ENCODE results near the gene SHB. TPM values are rescaled to one million over a fixed set of nuclear protein-coding genes. Genes with fewer than 3 reads are reported as not detected.
"Not testable (repeated sequence)": the region's sequence is repeated elsewhere in the genome, so short reads cannot be mapped to it uniquely, and the experiment has no call there.

The SHB gene
- total RNA-seq, 2 experiments from 2014 or later, result 2.4 to 2.6 TPM

DNA sequence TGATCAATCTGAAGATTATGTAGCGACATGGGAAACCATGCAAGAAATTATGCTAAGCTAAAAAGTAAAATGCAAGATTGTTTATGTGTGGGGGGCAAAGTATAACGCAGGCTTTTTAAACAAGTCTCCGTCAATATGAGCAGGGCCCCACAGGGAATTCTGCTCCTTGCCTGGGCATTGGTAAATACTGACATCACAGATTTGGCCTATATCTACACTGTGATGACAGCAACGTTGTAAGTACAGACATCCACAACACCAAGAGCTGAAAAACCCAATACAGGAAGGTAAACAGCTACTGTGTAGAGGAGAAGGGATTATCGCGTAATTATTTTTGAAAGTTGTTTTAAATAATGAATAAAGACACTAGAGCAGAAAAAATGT is 90.6 kb downstream of the SHB start:
- POLR2A ChIA-PET, result no interaction called here
- CTCF ChIA-PET, result no interaction called here

DNA sequence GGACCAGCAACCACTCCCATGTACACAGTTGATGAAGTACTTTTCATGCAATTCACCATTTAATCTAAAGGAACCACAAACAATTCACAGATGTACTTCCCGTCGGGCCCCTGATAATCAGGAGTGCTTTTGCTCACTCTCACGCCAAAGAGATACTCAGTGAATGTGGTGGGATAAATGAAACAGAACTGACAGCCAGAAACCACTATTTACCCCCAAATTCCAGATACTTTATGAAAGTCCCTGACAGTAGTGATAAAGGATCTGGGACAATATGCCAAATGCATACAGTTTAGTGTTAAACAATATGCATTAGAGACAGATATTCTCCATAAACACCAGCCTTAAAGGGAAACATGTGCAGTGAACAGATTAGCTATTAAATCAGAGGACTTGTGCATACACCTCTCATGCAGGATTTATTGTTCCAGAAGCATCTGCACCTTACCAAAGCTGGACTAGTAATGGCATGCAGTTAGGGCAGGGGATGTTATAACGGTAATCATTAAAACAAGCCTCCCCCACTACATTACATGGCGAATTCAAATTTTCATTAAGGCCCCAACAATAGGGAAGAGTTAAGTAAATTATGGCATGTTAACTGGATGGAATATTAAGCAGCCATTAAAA is 91.1 kb downstream of the SHB start:
- ChIA-PET CTCF (no interaction called here), POLR2A (no interaction called here)

DNA sequence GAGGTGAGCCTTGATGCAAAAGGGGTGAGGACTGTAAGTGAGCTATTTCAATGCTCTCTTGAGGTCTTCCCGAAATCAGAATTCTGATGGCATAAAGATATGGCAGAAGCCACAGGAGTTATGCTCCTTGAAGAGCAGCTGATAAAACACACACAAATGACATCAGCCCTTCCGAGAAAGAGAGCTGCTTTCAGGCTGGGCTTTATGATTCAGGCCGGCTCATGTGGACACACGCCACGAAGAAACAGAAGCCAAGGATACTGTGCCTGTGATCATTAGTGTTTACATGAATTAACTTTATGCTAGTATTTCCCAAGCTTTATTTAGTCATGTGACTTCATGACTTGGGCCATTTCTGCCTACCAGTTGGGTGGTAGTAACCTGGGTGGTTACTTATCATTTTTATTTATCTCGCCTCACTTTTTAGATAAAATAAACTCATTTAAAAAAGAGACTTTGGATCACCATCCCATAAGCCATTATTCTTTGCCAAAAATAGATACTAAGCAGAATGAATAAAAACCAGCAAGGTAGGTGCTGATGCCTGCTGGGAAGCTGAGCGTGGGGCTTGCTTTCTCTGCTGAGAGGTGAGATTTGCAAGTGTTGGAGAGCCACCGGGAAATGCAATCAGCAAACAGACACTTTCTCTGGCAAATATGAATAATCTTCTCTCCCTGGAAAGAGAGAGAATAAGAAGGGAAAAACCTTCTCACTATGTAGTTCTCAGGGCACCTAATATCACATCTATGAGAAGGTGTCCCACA is 92.1 kb downstream of the SHB start:
- POLR2A ChIA-PET, result no interaction called here
- CTCF ChIA-PET, result no interaction called here

DNA sequence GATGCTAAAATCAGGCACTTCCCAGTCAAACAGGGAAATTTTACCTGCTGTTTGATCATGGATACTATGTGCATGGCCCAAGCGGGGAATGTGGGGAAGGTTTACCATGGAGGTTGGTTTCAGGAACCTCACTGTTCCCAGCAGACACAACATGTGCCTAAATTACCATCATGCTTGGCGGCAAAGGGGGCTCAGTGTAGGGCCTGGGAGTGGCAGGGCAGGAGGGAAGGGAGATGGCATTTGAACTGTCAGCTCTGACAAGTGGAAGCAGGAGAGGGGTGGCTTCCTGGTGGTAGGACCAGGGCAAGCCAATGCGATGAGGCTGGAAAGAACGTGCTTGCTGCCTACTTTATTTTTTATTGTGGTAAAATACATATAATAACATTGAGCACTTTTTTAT is 93.4 kb downstream of the SHB start:
- POLR2A ChIA-PET, result no interaction called here

DNA sequence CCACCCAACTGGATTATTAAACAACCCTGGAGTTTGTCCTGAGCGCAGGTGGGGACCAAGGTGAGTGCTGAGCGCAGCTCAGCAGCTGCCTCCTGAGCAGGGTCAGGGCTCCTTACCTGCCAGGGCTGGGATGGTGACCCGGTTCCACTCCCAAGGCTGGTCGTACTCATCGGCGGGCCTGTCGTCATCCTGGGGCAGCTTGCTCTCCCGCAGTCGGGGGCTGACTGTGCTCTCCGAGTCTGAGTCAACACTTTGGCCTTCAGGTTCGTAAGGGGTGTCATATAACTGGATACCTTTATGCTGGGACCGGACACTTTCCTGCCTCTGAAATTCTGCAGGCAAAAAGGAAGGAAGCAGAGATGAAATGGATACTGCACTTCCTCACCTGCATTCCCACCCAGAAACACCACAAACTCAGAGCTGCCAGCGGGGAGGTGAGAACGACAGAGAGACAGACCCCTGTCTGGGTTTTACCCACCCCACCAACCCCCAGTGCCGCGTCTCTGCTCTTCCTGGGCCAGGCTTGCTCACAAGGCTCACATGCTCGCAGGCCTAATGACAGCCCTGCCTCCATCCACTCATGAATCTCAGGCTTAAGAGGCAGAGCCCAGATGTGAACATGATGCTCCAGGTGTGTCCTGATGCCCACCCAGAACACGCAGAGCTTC is 94.4 kb downstream of the SHB start:
- CTCF ChIA-PET, result no interaction called here
- POLR2A ChIA-PET, result no interaction called here

More for the DNA sequence above, 93.4 kb downstream of the SHB start:
- CTCF ChIA-PET, result no interaction called here

DNA sequence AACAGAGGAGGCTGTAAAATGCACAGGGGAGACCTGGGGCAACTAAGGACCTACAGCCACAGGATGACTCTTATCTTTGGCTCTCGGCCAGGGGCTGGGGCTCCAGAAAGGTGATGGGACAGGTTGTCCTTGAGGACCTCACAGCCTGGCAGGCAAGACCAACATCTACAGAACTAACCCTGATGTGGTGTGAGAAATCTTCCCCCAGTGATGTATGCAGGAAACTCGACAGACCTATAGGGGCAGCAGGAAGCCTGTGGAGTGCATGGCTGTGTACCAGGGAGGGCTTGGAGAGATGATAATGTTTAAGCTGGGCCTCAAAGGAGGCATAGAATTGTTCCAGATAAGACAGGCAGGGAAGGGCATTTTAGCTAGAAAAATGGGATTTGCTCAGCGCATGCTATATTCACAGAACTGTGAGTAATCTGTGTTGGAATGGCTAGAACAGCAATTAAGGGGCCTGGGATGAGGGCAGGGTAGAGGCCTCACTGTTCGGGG is 96.6 kb downstream of the SHB start:
- ChIA-PET POLR2A (no interaction called here), CTCF (no interaction called here)

DNA sequence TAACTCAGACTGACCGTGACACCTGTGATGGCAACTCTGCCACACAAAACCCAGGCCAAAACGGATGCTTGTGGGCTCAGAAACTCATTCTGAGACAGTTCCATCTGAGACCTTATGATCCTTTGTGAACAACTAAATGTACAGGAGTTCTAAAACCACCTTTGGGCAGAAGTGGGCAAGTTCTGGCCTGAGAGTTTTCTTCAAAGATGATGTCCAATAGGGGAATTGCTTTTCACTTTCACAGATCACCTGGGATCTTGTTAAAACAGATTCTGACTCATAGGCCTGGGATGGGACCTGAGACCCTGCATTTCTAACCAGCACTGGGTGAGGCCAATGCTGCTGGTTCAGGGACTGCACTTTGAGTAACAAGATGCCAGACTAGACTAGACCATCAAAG is 97.3 kb downstream of the SHB start:
- CTCF ChIA-PET, result no interaction called here

DNA sequence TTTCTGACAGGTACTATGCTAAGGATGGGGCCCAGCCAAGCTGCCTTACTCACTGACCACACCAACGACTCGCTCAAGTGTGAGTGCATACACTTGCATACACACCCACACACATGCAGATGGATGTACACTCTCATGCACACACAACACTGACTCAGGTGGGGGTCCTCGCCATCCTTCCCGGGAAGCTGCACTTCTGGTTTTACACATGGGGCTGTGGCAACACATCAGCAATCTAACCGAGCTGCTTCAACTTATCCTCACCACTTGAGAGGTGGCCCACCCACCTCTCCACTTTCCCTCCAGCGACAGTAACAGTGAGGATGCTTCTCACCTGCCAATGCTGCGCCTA is 97.9 kb downstream of the SHB start:
- POLR2A ChIA-PET, result no interaction called here
- CTCF ChIA-PET, result no interaction called here

More for the DNA sequence above, 97.3 kb downstream of the SHB start:
- POLR2A ChIA-PET, result no interaction called here

DNA sequence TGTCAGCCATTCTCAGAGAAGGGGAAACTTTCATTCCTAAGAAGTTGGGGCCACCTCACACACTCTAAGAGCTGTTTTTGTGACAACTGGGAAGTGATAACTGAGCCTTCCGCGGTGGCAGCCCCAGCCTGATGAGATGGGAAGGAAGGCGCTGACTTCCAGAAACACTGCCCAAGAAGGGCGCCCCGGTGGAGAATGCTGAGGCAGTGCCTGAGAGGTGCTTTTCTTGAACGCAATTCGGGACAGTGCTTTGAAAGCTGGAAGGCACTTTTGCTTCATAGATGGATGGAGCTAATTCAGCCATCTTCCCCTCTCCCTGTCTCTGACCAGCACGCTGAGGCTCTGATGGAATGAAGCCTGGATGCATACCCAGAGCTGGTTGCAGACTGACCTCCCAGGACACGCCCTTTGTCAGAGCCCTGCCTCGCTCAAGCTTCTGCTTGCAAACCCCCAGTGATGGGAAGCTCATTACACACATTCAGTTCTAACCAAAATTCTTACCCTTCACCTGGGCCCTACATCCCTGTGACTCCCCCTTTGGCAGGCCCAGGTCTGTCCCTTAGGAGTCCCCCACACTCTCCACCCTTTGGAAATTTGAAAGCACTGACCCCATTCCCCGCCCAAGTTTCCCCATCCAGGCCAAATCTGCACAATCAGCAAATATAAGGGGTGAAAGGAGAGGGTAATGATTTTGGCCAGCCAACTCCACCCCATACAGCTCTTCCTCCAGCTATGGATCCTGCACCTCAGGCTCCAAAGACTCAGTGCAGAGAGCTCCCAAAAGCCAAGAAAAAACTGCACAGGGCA is 98.5 kb downstream of the SHB start:
- CTCF ChIA-PET, result interaction anchor here (0.7 kb wide), 1 partner anchor 93 kb away, joined by 3 read pairs; no protein-coding TSS in a partner anchor

DNA sequence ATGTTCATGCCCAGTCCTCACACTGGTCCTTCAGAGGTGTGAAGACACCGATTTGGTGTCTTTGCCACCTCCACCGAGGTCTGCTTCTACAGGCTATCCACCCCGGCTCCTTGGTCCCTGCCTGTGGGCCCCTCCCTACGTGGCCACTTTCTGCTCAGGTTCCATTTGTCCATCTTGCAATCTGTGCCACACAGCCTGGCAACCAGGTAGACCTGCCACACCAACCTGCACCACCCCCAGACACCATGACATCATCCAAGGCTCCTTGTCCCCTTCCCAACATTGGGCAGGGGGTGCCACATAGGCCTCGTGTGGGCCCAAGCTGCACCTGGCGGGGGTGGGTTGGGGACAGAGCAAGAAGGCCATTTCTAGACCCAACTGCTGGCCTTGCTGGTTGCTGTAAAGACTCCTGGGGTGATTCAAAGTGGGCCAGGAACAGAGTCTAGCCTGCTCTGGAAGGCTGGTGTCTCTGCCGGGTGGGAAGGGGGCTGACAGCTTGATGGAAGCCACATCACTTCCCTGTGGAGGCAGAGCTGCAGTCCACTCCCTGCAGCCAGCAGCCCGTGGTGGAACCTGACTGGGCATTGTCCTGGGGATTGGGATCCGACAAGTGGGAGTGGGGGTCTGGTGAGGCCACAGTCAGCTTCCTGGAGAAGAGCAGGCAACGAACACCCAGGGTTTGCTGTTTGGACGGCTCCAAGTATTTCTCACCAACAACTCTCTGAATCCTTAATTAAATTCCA is 99.3 kb downstream of the SHB start:
- CTCF ChIA-PET, result interaction anchor here (0.7 kb wide), 1 partner anchor 94 kb away, joined by 3 read pairs; no protein-coding TSS in a partner anchor
- POLR2A ChIA-PET, result interaction anchor here (0.6 kb wide), 1 partner anchor 169 kb away, joined by 4 read pairs; the partner anchor contains the start of gene DCAF10

More for the DNA sequence above, 98.5 kb downstream of the SHB start:
- POLR2A ChIA-PET, result interaction anchor here (0.6 kb wide), 1 partner anchor 170 kb away, joined by 4 read pairs; the partner anchor contains the start of gene DCAF10

DNA sequence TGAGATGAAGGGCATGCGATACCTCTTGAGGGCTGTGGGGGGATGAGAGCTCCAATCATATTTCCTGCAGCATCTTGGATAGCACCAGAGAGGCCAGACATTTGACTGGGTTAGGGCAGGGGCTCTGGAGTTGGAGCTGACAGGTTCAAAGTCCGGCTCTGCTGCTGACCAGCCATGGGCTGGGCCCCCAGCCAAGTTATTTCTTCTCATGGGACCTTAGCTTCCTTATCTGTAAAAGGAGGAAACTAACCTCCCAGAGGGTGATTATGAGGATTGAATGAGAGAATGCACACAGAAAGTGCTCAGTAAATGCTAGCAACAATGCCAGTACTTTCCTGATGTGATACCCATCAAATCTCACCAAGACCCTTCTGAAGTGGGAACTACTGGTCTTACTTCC is 99.9 kb downstream of the SHB start:
- POLR2A ChIA-PET, result no interaction called here
- CTCF ChIA-PET, result no interaction called here

DNA sequence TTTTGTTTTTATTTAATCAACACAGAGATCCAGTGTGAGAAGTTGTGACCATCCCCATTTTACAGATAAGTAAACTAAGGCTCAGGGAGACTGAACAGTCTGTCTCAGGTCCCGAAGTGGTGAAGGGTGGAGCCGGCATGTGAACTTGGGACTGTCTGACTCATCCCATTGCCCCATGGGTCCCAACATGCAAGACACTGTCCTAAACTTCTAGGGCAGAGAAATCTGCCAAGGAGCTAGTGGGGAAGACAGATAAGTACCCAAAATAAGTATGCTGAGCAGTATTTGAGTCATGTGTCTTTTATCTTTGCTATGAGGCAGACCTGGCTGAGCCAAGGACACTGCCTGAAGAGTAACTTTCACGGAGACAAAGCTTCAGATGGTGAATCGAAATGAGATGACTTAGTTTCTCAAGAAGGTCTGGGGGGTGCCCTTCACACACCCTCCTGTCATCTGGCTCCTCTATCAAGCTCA is 100.8 kb downstream of the SHB start:
- POLR2A ChIA-PET, result no interaction called here
- CTCF ChIA-PET, result interaction anchor here (1.4 kb wide), 1 partner anchor 21 kb away, joined by 3 read pairs; no protein-coding TSS in a partner anchor

DNA sequence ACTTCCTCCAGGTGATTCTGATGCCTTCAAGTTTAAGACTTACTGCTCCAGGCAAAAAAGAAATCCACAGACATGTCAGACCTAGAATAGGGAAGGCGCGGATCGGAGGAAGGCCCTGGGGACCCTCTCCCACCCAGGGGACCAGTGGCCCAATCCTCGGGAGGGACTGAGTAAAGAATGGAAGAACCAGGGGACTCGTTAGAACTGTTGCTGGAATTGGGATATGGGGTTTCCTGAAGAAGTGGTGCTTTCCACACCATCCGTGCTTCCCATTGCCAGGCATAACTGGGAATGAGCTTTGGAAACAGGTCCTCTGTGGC is 101.3 kb downstream of the SHB start:
- ChIA-PET POLR2A (no interaction called here), CTCF (interaction anchor here (1.4 kb wide), 1 partner anchor 20 kb away, joined by 3 read pairs; no protein-coding TSS in a partner anchor)

DNA sequence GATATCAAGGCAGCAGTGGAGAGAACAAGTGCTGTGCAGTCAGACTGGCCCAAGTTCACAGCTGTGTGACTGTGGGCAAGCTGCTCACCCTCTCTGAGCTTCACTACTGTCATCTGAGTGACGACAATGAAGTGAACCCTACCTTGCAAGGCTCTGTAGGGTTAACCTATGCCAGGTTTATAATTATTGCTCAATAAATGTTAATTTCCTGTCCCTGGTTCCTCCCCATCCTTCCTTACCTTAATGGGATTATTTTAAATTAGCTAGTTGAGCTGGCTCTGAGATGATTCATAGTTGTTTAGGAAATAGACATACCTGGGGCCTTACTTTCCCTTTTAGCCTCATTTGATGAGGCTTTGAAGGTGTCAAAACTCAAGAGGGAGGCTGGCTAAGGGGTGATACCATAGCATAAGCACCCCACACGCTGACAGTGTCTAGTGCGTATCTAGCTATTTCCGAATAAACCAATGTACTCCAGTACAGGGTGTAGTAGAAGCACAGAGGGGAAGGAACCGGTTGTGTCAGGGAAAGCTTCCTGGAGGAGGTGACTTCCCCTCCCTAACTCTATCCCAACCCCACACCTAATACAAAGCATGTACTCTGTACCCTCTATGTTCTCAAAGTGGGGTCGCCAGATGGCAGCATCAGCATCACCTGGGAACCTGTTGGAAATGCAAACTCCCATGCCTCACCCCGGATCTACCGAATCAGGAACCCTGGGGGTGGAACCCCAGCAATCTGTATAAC is 101.8 kb downstream of the SHB start:
- POLR2A ChIA-PET, result no interaction called here

DNA sequence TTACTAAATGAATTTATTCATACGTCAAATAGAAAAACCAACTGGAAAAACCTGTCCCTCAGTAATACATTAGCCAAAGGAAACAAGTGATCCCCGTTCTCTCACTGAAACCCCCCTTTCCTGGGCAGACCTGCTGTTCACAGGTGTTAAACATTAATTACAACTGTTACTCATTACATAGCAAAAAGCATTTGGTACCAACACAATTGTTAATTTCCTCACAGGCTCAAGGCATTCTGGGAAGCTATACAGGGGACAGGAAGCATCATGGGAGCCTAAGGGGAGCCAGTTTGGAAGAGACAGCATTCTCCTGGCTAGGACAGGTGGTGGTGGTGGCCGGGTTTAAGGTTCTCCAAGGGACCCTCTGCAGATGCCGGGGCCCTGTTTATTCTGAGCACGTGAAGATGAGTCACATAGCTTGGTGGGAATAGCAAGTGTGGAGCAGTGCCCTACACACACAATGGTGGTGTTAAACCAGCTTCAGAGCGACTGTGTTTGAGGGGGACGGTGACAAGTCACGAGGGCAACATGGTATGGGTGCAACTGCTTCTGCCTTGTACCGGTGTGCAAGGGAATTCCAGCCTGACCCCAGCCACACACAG is 102.5 kb downstream of the SHB start:
- ChIA-PET CTCF (interaction anchor here (0.9 kb wide), 1 partner anchor 53 kb away, joined by 3 read pairs; no protein-coding TSS in a partner anchor), POLR2A (no interaction called here)

More for the DNA sequence above, 101.8 kb downstream of the SHB start:
- CTCF ChIA-PET, result interaction anchor here (1.4 kb wide), 1 partner anchor 19 kb away, joined by 3 read pairs; no protein-coding TSS in a partner anchor

DNA sequence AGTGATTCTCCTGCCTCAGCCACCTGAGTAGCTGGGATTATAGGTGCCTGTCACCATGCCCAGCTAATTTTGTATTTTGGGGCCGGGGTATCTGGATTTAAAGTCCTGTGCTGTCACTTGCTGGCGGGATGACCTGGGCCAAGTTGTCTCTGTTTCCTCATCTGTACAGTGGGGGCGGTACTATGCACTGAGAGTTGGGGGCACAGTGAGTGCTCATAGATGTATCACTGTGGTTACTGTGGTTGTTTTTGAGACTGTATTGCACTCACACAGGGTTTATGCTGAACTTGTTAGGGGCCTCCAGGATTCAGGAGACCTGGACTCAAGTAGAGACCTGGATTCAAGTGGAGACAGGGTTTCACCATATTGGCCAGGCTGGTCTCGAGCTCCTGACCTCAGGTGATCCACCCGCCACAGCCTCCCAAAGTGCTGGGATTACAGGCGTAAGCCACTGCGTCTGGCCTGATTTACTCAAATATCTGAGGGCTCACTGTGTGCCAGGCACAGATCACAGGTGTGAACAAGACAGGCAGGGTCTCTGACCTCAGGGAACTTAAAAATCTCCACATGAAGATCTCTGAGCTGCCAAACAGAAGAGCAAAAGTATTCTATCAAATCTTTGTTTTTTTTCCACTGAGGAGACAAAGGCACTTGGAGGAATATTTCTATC is 103.2 kb downstream of the SHB start:
- POLR2A ChIA-PET, result not testable (repeated sequence)
- CTCF ChIA-PET, result interaction anchor here (0.9 kb wide), 1 partner anchor 52 kb away, joined by 3 read pairs; no protein-coding TSS in a partner anchor

DNA sequence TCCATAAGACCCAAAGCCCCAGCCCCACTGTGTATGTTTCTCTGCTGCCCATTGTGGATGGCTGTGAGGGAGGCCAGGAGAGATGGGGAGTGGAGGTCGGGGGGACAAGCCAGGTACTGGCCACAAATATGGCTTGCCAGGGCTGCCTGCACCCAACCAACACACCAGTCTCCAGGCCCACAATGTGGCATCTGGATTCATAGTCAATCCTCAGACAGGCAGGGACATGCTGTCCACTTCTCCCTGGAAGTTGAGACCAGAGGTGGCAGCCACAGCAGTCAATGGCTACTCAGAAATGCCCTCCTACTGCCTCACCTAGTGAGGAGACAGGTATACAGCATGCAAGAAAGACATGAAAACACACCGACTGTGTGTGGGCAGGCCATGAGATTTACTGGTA is 103.9 kb downstream of the SHB start:
- ChIA-PET POLR2A (no interaction called here), CTCF (no interaction called here)

DNA sequence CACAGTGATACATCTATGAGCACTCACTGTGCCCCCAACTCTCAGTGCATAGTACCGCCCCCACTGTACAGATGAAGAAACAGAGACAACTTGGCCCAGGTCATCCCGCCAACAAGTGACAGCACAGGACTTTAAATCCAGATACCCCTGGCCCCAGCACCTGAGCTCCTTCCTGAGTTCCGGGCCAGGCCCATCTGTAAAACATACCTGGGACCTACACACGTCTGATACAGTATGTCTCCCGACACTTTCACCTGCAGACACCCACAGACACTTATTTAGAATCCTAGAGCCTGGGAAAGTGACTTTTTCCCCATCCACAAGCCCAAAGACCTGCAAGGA is 104.3 kb downstream of the SHB start:
- ChIA-PET CTCF (no interaction called here), POLR2A (no interaction called here)
